ENCODE data around the gene TCAP.

TCAP gene

GRCh38 chr17:39629494-39629880, 35.7 kb upstream of the TCAP start:
- DNase-seq (ENCODE audit: low spot score): no peak

GRCh38 chr17:39629898-39630297, 35.3 kb upstream of the TCAP start:
- no peak for DNase-seq (ENCODE audit: low spot score)

GRCh38 chr17:39631403-39631802, 33.7 kb upstream of the TCAP start:
- no peak for DNase-seq (ENCODE audit: low spot score)

GRCh38 chr17:39632153-39632941, 32.8 kb upstream of the TCAP start:
- DNase-seq (ENCODE audit: low spot score): no peak

- DNase-seq (ENCODE audit: low spot score): no peak
These were observed 31.5 kb upstream of the TCAP start for GRCh38 chr17:39633570-39634183.

GRCh38 chr17:39634384-39634871, 30.7 kb upstream of the TCAP start:
- DNase-seq (ENCODE audit: low spot score): no peak

- DNase-seq (ENCODE audit: low spot score): no peak
These were observed 29.5 kb upstream of the TCAP start for GRCh38 chr17:39635614-39636176.

GRCh38 chr17:39636587-39636926, 28.6 kb upstream of the TCAP start:
- no peak for DNase-seq (ENCODE audit: low spot score)

- DNase-seq (ENCODE audit: low spot score): peak; percentile 94
These were observed 28.0 kb upstream of the TCAP start, which contains the start of gene STARD3 for GRCh38 chr17:39636927-39637736. TSS of gene STARD3 (plus strand) at chr17:39637144. CDS start at chr17:39653532, 16,388 bp downstream.

- no peak for DNase-seq (ENCODE audit: low spot score)
These were observed 26.8 kb upstream of the TCAP start for GRCh38 chr17:39638317-39638716.

- DNase-seq (ENCODE audit: low spot score): no peak
These were observed 26.1 kb upstream of the TCAP start for GRCh38 chr17:39639043-39639442.

GRCh38 chr17:39639566-39640458, 25.3 kb upstream of the TCAP start:
- DNase-seq (ENCODE audit: low spot score): no peak

GRCh38 chr17:39640591-39641031, 24.5 kb upstream of the TCAP start:
- DNase-seq (ENCODE audit: low spot score): no peak

GRCh38 chr17:39641097-39641496, 24.1 kb upstream of the TCAP start:
- no peak for DNase-seq (ENCODE audit: low spot score)

- DNase-seq (ENCODE audit: low spot score): no peak
These were observed 23.3 kb upstream of the TCAP start for GRCh38 chr17:39641883-39642282.

GRCh38 chr17:39642291-39643074, 22.7 kb upstream of the TCAP start:
- DNase-seq (ENCODE audit: low spot score): no peak

GRCh38 chr17:39643271-39643670, 21.9 kb upstream of the TCAP start:
- no peak for DNase-seq (ENCODE audit: low spot score)

GRCh38 chr17:39647256-39647655, 17.9 kb upstream of the TCAP start:
- DNase-seq (ENCODE audit: low spot score): no peak

- no peak for DNase-seq (ENCODE audit: low spot score)
These were observed 16.4 kb upstream of the TCAP start for GRCh38 chr17:39648616-39649366.

- DNase-seq (ENCODE audit: low spot score): no peak
These were observed 15.0 kb upstream of the TCAP start for GRCh38 chr17:39650121-39650579.
